A375 (cell line): ENCODE measurements around the gene TBRG1. TPM values are rescaled to one million over a fixed set of nuclear protein-coding genes. Genes with fewer than 3 reads are reported as not detected.

Experiments used
- small RNA-seq: library from RNA; depleted of rRNA; stranded (forward); fragments of <200 nt; gene quantifications from one replicate; pipeline ENCODE3, GENCODE V24; 2014
- total RNA-seq: library from RNA; depleted of rRNA; stranded (reverse); fragments of >200 nt; shearing (Covaris generic); gene quantifications from 2 replicates; pipeline ENCODE4 v1.2.3, GENCODE V29; 2014; rRNA removed

Gene TBRG1, protein sequence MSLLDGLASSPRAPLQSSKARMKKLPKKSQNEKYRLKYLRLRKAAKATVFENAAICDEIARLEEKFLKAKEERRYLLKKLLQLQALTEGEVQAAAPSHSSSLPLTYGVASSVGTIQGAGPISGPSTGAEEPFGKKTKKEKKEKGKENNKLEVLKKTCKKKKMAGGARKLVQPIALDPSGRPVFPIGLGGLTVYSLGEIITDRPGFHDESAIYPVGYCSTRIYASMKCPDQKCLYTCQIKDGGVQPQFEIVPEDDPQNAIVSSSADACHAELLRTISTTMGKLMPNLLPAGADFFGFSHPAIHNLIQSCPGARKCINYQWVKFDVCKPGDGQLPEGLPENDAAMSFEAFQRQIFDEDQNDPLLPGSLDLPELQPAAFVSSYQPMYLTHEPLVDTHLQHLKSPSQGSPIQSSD
- 27.5 and 39.3 TPM in 2 replicates for total RNA-seq

DNA sequence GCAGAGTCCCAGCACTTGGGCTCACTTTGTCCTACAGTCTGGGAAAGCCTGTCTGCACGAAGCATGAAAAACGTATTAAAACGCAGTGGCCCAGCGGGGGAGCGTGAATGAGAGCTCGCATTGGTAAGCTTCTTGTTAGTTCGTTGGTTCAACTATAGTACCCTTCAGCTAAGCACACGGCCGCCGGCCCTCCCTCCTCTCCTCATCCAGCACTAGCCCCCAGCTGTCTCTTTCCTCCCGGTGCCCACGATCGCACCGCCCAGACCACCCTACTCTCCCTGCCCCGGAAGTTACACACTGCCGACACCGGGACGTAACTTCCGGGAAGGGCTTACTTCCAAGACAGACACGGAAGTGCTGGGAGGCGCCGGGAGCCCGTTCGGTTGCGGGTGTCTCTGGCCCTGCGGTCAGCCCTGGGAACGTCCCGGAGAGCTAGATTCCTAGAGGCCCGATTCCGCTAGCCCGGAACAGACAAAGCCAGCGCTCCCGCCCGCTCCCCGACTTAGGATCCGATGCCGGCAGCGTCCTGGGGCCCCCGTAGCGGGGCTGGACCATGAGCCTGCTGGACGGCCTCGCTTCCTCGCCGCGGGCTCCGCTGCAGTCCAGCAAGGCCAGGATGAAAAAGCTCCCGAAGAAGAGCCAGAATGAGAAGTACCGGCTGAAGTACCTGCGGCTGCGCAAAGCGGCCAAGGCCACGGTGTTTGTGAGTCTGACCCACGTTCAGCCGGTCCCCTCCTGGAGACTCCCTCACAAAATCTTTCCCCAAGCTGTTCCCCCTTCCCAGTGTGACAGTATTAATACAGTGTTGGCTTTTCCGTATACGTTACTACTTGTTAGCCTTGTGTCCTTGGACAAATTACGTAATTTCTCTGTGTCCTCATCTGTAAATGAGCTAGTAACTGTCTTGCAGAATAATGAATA, at the start of gene TBRG1:
Gene TBRG1, plus strand, starts transcription at position 334 of the 921 bp plus-strand sequence. Its CDS starts 220 bp downstream, at position 554.

DNA sequence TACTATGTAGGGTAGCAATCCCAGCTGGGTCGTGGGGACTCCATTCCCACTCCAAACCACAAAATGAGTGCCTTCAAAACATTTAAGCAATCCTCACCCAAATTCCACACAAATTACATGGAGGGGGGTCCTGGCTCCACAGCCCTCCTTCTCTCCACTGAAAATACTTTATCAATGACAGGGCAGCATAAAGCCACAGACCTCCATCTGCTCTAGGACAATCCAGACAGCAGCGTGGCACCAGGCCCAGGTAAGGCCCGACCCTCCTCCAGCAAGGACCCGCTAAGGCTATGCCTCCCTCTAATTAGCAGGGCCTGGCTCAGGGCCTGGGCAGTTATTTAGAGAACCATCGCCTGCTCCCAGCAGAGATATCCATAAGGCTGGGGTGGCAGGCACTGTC, 11.6 kb upstream of the TBRG1 start, which contains the start of gene PANX3:
Gene PANX3, plus strand, starts transcription at position 365 of the 400 bp plus-strand sequence. CDS start 129 bp downstream, outside the sequence.

DNA sequence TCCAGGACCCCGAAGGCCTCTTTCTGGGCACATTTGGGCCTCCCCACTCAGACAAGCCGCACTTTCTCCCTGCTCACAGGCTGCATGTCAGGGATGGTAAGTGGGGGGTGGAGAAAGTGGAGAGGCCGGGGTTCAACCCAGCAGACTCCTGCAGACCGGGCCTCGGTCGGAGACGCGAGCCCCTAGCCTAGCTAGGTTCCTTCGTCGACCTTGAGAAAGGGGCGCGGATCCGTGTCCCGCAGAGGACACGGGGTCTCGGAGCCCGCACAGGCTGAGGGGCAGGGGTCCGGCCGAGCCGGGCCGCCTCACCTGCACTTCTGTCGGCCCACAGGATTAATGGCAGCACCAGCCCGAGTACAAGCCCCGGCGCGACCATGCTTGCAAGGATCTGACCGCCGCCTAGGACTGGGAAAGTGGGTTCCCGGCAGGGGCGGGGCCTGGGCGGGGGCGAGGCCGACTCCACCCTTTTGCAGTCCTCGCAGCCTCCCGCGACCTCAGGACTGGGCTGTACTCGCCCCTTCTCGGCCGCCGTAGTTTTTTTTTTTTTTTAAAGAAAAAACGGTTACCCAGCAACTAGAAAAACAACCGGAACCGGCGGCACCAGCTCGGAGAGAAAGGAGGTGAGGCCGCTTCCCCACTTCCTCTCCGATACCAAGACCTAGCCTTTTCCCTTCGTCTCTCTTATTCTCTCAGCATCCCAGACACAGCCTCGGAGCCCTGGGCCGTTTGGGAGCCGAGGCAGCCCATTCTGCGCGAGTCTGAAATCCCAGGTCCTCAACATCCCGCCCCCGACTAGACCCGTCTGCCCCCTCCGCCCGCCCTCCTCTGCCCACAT, 50.9 kb downstream of the TBRG1 start, which contains the start of the genes SIAE and SPA17:
Gene SIAE, minus strand, starts transcription at position 407 of the 835 bp plus-strand sequence. Its CDS starts 31 bp downstream, at position 376.
Gene SPA17, plus strand, starts transcription at position 572 of the 835 bp plus-strand sequence. CDS start 1,361 bp downstream, outside the sequence.

Small RNAs within 50 kb of the gene (small RNA-seq; reads per million reads assigned to genes)
- not detected for gene RNA5SP352

Other genes starting within 250 kb of the TBRG1 start
- not detected in 2 replicates for gene OR8B2, start 238.4 kb upstream of the TBRG1 start, total RNA-seq
- not detected in 2 replicates for gene OR8B3, start 223.8 kb upstream of the TBRG1 start, total RNA-seq
- gene OR8B4, start 198.0 kb upstream of the TBRG1 start, total RNA-seq, result not detected in 2 replicates
- not detected in 2 replicates for gene OR8B8, start 177.2 kb upstream of the TBRG1 start, total RNA-seq
- gene OR8B12, start 79.2 kb upstream of the TBRG1 start, total RNA-seq, result not detected in 2 replicates
- 0.61 and 0.64 TPM in 2 replicates for gene OR8A1, start 52.9 kb upstream of the TBRG1 start, total RNA-seq
- 0.08 TPM in 1 of 2 replicates, not detected in the other for gene PANX3, start 11.4 kb upstream of the TBRG1 start, total RNA-seq
- gene SIAE, start 50.9 kb downstream of the TBRG1 start, total RNA-seq, result 5.0 and 5.2 TPM in 2 replicates
- gene SPA17, start 51.0 kb downstream of the TBRG1 start, total RNA-seq, result 14.1 and 18.0 TPM in 2 replicates
- 6.6 and 13.4 TPM in 2 replicates for gene NRGN, start 117.1 kb downstream of the TBRG1 start, total RNA-seq
- not detected in 2 replicates for gene VSIG2, start 129.4 kb downstream of the TBRG1 start, total RNA-seq
- 0.58 and 0.75 TPM in 2 replicates for gene ESAM, start 139.4 kb downstream of the TBRG1 start, total RNA-seq
- gene MSANTD2, start 177.5 kb downstream of the TBRG1 start, total RNA-seq, result 10.0 and 13.7 TPM in 2 replicates
- 46.9 and 53.3 TPM in 2 replicates for gene ROBO3, start 242.6 kb downstream of the TBRG1 start, total RNA-seq